Calu3 (cell line): ENCODE data around the gene PCNP. TPM values are rescaled to one million over a fixed set of nuclear protein-coding genes. Genes with fewer than 3 reads are reported as not detected.

Experiments
- BruUV-seq: library from RNA; stranded (reverse); fragments of 400-500 nt; replicated peaks from 2 replicates; lab custom pipeline; 2021; lab: Mats Ljungman, UMichigan
- CTCF ChIA-PET: fragments of 300-600 bp; sonication (Branson Sonifier 250); formaldehyde crosslinking; loops from one replicate; lab custom pipeline; 2022; ENCODE audit warnings: antibody characterized with exemption; lab: Charles Lee
- DNase-seq: peaks from one replicate; pipeline ENCODE4 v3.0.0; 2022
- H3K27ac Mint-ChIP-seq: one replicate; pipeline ENCODE4 v1.8.0; 2022; ENCODE audit warnings: mixed read lengths; ENCODE audit not compliant: unreplicated experiment
- H3K27me3 Mint-ChIP-seq: one replicate; pipeline ENCODE4 v1.8.0; 2022; ENCODE audit warnings: mixed read lengths; ENCODE audit not compliant: unreplicated experiment
- H3K36me3 Mint-ChIP-seq: one replicate; pipeline ENCODE4 v1.8.0; 2022; ENCODE audit warnings: mild to moderate bottlenecking, moderate library complexity, mixed read lengths; ENCODE audit not compliant: insufficient read depth, unreplicated experiment
- H3K4me1 Mint-ChIP-seq: one replicate; pipeline ENCODE4 v1.8.0; 2022; ENCODE audit warnings: mild to moderate bottlenecking, low read depth, mixed read lengths; ENCODE audit not compliant: unreplicated experiment
- H3K4me3 Mint-ChIP-seq: one replicate; pipeline ENCODE4 v1.8.0; 2022; ENCODE audit warnings: mild to moderate bottlenecking, low read depth, moderate library complexity, mixed read lengths; ENCODE audit not compliant: unreplicated experiment
- H3K9me3 Mint-ChIP-seq: one replicate; pipeline ENCODE4 v1.8.0; 2022; ENCODE audit warnings: low read depth, mixed read lengths; ENCODE audit not compliant: unreplicated experiment
- intact Hi-C: fragments of 100-400 bp; cut with micrococcal nuclease; formaldehyde crosslinking; loops from one replicate; pipeline ENCODE4 v1.10.0; 2022; ENCODE audit not compliant: unreplicated experiment
- total RNA-seq: library from RNA; stranded (reverse); gene quantifications from 2 replicates; pipeline ENCODE4 v1.2.3, GENCODE V29; 2022
- TF ChIP-seq, protein P1 (sequence below): fragments of 200-600 bp; IDR thresholded peaks from one replicate; pipeline ENCODE4 v1.8.0; 2022; ENCODE audit warnings: antibody characterized with exemption; ENCODE audit not compliant: unreplicated experiment

The PCNP gene
- total RNA-seq, 1 experiment from 2014 or later = 147 TPM

DNA sequence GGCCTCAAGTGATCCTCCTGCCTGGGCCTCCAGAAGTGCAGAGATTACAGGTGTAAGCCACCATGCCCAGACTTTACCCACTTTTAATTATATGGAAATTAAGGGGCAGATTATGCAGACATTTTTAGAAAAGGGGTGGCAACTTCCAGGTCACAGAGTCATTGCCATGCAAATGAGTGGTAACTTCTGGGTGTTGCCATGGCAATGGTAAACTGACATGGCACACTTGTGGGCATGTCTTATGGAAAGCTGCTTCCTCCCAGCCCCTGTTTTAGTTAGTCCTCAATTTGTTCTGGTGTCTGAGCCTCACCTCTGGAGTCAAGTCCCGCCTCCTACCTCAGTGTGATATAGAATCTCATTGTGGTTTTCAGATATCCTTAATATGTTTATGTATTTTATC lies 49.7 kb downstream of the PCNP start:
- intact Hi-C loops = no loop called here
- H3K4me1 Mint-ChIP-seq = no peaks in the 10 kb centered on the region
- H3K27me3 Mint-ChIP-seq = no peaks in the 10 kb centered on the region
- TF ChIP-seq, protein P1, sequence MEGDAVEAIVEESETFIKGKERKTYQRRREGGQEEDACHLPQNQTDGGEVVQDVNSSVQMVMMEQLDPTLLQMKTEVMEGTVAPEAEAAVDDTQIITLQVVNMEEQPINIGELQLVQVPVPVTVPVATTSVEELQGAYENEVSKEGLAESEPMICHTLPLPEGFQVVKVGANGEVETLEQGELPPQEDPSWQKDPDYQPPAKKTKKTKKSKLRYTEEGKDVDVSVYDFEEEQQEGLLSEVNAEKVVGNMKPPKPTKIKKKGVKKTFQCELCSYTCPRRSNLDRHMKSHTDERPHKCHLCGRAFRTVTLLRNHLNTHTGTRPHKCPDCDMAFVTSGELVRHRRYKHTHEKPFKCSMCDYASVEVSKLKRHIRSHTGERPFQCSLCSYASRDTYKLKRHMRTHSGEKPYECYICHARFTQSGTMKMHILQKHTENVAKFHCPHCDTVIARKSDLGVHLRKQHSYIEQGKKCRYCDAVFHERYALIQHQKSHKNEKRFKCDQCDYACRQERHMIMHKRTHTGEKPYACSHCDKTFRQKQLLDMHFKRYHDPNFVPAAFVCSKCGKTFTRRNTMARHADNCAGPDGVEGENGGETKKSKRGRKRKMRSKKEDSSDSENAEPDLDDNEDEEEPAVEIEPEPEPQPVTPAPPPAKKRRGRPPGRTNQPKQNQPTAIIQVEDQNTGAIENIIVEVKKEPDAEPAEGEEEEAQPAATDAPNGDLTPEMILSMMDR = no peak
- no peaks in the 10 kb centered on the region for H3K36me3 Mint-ChIP-seq
- H3K27ac Mint-ChIP-seq = no peak overlapping the region
- no TSS peak for BruUV-seq
- H3K4me3 Mint-ChIP-seq = no peak overlapping the region
- peaks cover 5% of the 10 kb centered on the region for H3K9me3 Mint-ChIP-seq
- CTCF ChIA-PET = no interaction called here
- DNase-seq = no peak

DNA sequence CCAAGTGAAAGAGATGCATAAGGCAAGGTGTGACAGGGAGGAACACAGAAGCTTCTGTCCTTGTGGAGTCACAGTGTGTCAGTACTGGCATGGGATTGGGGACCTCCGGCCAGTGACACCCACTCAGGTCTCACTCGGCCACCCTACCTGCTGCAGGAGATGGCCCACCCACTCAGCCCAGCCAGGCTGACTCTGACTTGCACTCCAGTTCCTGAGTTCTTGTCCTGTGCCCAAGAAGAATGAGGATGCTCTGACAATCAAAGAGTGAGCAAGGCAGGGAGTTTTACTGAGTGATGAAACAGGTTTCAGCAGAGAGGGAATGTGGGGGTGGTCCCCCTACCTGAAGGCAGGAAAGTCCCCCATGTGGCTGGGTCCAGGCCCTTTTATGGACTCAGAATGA lies 50.9 kb downstream of the PCNP start:
- Mint-ChIP-seq H3K9me3 (peaks cover 5% of the 10 kb centered on the region), H3K36me3 (no peaks in the 10 kb centered on the region), H3K27ac (no peak overlapping the region), H3K4me3 (no peak overlapping the region), H3K27me3 (no peaks in the 10 kb centered on the region), H3K4me1 (no peaks in the 10 kb centered on the region)
- TF ChIP-seq, protein P1 = no peak
- CTCF ChIA-PET = no interaction called here
- BruUV-seq = no TSS peak
- intact Hi-C loops = no loop called here
- DNase-seq = no peak

DNA sequence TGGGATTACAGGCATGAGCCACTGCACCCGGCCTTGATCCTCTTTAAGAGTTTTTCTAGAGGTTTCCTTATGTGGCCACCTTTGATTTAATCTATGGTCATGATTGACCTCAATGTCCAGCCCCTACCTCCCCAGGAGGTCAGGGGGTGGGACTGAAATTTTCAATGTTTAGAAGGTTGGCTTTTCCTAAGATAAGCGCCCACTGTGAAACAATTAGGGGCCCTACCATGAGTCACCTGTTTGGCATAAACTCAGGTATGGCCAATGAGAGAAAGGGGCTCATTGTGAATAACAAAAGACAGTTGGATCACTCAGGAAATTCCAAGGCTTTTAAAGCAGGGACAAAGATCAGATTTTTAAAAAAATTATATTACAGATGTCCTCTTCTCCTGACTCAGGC lies 51.9 kb downstream of the PCNP start:
- CTCF ChIA-PET = no interaction called here
- no peak for DNase-seq
- peaks cover 5% of the 10 kb centered on the region for H3K9me3 Mint-ChIP-seq
- no peaks in the 10 kb centered on the region for H3K4me1 Mint-ChIP-seq
- intact Hi-C loops = no loop called here
- H3K27ac Mint-ChIP-seq = no peak overlapping the region
- H3K4me3 Mint-ChIP-seq = no peak overlapping the region
- H3K36me3 Mint-ChIP-seq = no peaks in the 10 kb centered on the region
- BruUV-seq = no TSS peak
- no peaks in the 10 kb centered on the region for H3K27me3 Mint-ChIP-seq
- TF ChIP-seq, protein P1 = no peak

DNA sequence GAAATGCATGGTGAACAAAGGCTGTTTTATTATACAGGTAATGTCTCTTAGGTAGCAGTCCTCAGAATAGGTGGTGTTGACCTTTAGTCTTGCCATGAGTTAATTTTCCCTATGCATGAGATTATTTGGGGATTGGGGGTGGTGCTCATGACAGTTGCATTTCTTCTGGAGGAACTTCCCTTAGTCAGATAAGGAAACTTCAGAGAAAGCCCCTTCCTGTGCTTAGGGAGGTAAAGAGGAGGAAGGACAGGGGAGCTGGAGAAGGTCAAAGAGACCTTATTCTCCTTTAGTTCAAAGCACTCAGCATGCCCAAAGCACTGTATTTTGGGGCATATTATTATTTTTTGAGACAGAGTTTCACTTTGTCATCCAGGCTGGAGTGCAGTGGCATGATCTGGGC lies 55.2 kb downstream of the PCNP start:
- Mint-ChIP-seq H3K27me3 (no peaks in the 10 kb centered on the region), H3K4me3 (no peak overlapping the region), H3K9me3 (peaks cover 5% of the 10 kb centered on the region), H3K4me1 (no peaks in the 10 kb centered on the region), H3K27ac (no peak overlapping the region), H3K36me3 (no peaks in the 10 kb centered on the region)
- TF ChIP-seq, protein P1 = no peak
- BruUV-seq = no TSS peak
- no peak for DNase-seq
- intact Hi-C loops = no loop called here
- CTCF ChIA-PET = no interaction called here
